Measurements from ENCODE around the gene GPR26.

GPR26 gene

DNA sequence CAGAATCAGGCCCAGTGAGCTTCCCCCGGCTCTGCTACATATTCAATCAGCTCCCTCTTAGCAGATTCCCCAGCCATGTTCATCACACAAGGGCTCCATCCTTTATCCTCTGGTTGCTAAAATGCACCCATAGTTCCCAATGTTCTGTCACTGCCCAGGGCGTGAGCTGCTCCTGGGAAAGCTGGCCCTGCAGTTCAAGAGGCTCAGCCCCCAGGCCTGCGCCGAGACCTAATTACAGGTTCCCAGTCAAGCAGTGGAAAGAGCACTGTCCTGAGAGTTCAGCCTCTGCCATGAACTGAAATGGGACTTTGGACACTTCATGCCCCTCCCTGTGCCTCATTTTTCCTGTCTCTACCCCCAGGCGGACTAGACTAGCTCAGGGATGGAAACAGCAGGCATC is 75.6 kb downstream of the GPR26 start:
- H3K4me3 Mint-ChIP-seq = no peak overlapping the region
- H3K9me3 Mint-ChIP-seq = peaks cover 3 to 8% of the 10 kb centered on the region in 2 donors
- no peak for ATAC-seq (replicated peaks)
- peaks cover 6 to 23% of the 10 kb centered on the region in 2 donors for H3K27me3 Mint-ChIP-seq
- no peak overlapping the region for H3K27ac Mint-ChIP-seq
- DNase-seq = no peak
- no peaks in the 10 kb centered on the region for H3K4me1 Mint-ChIP-seq
- no peaks in the 10 kb centered on the region for H3K36me3 Mint-ChIP-seq

DNA sequence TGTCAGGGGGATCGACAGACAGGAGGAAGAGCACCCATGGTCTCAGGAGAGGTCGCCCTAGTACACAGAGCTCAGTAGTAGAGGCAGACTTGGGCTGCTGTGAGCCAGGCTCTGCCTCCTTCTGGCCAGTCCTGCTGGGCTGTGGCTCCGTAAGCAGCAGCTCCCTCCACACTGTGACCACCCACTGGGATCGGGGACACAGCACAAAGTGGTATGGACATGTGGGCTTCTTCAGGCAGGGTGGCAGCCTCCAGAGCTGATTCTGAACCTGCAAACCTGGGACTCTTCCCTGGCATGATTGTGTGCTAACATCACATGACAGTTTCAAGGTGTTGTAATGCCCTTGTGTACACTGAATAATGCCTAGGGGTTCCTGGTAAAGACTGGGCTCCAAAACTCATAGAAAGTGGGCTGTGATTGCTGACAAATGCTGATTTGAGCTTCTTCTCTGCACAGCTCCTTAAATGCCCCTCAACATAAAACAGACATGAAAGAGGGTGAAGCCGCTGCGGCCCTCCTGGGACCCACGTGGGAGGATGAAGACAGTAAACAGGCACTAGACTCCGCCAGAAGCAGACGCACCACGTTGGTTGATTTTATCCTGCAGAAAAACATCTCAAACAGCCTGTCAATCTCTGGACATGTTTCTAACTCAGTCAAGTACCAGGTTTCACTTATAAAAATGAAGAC is 76.7 kb downstream of the GPR26 start:
- Mint-ChIP-seq H3K36me3 (no peaks in the 10 kb centered on the region), H3K9me3 (peaks cover 3 to 5% of the 10 kb centered on the region in 2 donors), H3K27ac (no peak overlapping the region), H3K4me3 (no peak overlapping the region), H3K27me3 (peaks cover 6 to 23% of the 10 kb centered on the region in 2 donors), H3K4me1 (no peaks in the 10 kb centered on the region)
- ATAC-seq (replicated peaks) (no peak), DNase-seq (no peak)

DNA sequence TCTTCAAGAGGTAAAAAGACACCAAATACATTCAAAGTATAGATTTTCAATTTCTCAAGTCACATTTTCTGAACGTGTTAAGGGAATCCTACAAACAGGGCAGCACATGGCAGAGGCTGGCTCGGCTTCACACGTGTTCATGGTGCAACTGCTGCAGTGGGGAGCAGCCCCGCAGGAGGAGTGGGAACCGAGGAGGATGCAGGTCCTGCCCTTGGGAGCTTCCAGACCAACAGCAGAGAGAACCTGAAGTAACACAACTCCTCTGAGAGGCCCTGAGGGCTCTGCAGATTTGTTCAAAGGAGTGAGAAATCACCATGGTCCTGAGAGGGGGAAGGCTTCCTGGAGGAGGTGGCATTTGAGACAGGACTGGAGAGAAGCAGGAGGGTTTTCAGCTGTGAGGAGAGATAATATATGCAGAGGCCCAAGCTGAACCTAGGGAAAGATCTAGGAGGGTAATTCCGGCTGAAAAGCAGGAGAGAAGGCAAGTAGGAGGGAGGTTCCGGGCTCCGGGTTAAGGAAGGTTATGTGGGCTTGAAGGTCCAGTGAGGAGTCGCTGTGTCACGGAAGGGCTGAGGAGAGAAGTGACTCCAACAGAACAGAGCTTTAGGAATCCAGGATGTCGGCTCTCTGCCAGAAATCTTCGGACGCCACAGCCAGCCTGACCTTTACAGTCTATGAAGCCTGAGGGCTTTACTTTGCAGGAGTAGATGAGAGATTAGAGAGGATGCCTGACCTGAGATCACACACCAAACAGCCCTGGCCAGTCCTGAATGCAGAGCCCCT is 77.5 kb downstream of the GPR26 start:
- no peak for DNase-seq
- Mint-ChIP-seq H3K4me1 (no peaks in the 10 kb centered on the region), H3K27me3 (peaks cover 6 to 23% of the 10 kb centered on the region in 2 donors), H3K27ac (no peak overlapping the region), H3K9me3 (peaks cover 3% of the 10 kb centered on the region in 2 donors), H3K36me3 (no peaks in the 10 kb centered on the region), H3K4me3 (no peak overlapping the region)
- ATAC-seq (replicated peaks) = no peak

DNA sequence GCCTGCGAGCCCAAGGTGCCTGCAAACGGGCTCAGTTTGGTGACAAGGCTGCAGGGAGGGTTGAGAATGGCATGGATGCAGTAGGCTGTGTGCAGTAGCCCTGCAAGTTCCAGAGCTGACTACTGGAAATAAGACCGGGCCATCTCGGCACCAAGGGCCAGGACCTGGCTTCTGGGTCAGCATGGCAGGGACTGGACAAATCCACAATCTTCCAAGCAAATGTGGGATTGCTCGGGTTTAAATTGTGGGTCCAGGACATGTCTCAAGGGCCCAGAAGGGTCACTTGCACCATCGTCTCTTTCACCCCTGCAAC is 78.0 kb downstream of the GPR26 start:
- H3K9me3 Mint-ChIP-seq = no peaks in the 10 kb centered on the region
- ATAC-seq (replicated peaks) (no peak), DNase-seq (no peak)
- no peak overlapping the region for H3K4me3 Mint-ChIP-seq
- no peak overlapping the region for H3K27ac Mint-ChIP-seq
- H3K27me3 Mint-ChIP-seq = peaks cover 6 to 20% of the 10 kb centered on the region in 2 donors
- H3K4me1 Mint-ChIP-seq = no peaks in the 10 kb centered on the region
- no peaks in the 10 kb centered on the region for H3K36me3 Mint-ChIP-seq
